Measurements from ENCODE around the gene NEUROG3. TPM values are rescaled to one million over a fixed set of nuclear protein-coding genes. Genes with fewer than 3 reads are reported as not detected.
"Not testable (repeated sequence)": the region's sequence is repeated elsewhere in the genome, so short reads cannot be mapped to it uniquely, and the experiment has no call there.

The NEUROG3 gene
- polyA plus RNA-seq, 2 of the 4 experiments (the other 2 are of a cell fraction) = not detected

- POLR2A ChIA-PET = no interaction called here
- DNase-seq (ENCODE audit: low read depth in 1 of 2, low spot score in 1 of 2) (no peak), ATAC-seq (no peak), FAIRE-seq (no peak)
- H3K9me3 ChIP-seq = peaks cover 14% of the 10 kb centered on the region; the same call in 1 of the 3 replicates
- no peaks in the 10 kb centered on the region for H3K4me1 ChIP-seq
- no peak overlapping the region for H3K27ac ChIP-seq
- H3K4me2 ChIP-seq = no peak overlapping the region
- TF ChIP-seq KDM5A (IDR thresholded peaks at IDR 0.05) (no peak), USF2 (IDR thresholded peaks at IDR 0.05) (no peak), ZNF302 (CRISPR knock-in tag; IDR thresholded peaks at IDR 0.05) (no peak), MAFK (IDR thresholded peaks at IDR 0.05; ENCODE audit: partially characterized antibody) (no peak), HOXB5 (CRISPR knock-in tag; IDR thresholded peaks at IDR 0.05) (no peak), RAD21 (conservative IDR thresholded peaks at IDR 0.05 in 1 of 2, IDR thresholded peaks at IDR 0.05 in 1 of 2) (no peak), CBX2 (IDR thresholded peaks at IDR 0.05; ENCODE audit: borderline replicate concordance, low read depth) (no peak), CEBPB (IDR thresholded peaks at IDR 0.05) (no peak), HES2 (IDR thresholded peaks at IDR 0.05) (no peak), RARB (CRISPR knock-in tag; IDR thresholded peaks at IDR 0.05) (no peak), JUNB (IDR thresholded peaks at IDR 0.05) (no peak), PBX3 (IDR thresholded peaks at IDR 0.05) (no peak)
- no peak overlapping the region for H3K4me3 ChIP-seq
- CTCF ChIA-PET = no interaction called here
- 65% methylated on average over 6 of the region's 6 CpGs for WGBS (ENCODE audit: missing lambda C conversion rate)
These were observed 35.8 kb downstream of the NEUROG3 start for GRCh38 chr10:69537449-69537848.

GRCh38 chr10:69536521-69536920, 36.7 kb downstream of the NEUROG3 start:
- CTCF ChIA-PET = interaction anchor here (0.7 kb wide), 1 partner anchor 9 kb away, joined by 3 read pairs; no protein-coding TSS in a partner anchor
- ATAC-seq = not testable (repeated sequence)
- WGBS (ENCODE audit: missing lambda C conversion rate) = 61% methylated on average over 11 of the region's 11 CpGs

GRCh38 chr10:69533658-69534057, 39.6 kb downstream of the NEUROG3 start:
- 21% methylated on average over 3 of the region's 3 CpGs for WGBS (ENCODE audit: missing lambda C conversion rate)
- Histone ChIP-seq H3K9me3 (0 out of 3 replicates have a peak, but pooled peaks cover 7% of the 10 kb centered on the region), H3K4me2 (no peak overlapping the region), H3K4me3 (no peak overlapping the region), H3K27ac (no peak overlapping the region), H3K4me1 (no peaks in the 10 kb centered on the region)
- ChIA-PET POLR2A (no interaction called here), CTCF (interaction anchor here (0.6 kb wide), 1 partner anchor 22 kb away, joined by 3 read pairs; no protein-coding TSS in a partner anchor)
- DNase-seq (ENCODE audit: low read depth in 1 of 2, low spot score in 1 of 2) (no peak), ATAC-seq (no peak), FAIRE-seq (no peak)
- TF ChIP-seq REST (IDR thresholded peaks at IDR 0.05) = no peak
- no peak for TF ChIP-seq MAFK (IDR thresholded peaks at IDR 0.05; ENCODE audit: partially characterized antibody)
- no peak for TF ChIP-seq TFCP2L1 (CRISPR knock-in tag; IDR thresholded peaks at IDR 0.05)
- no peak for TF ChIP-seq TP53 (CRISPR knock-in tag; IDR thresholded peaks at IDR 0.05)
- TF ChIP-seq RFX5 (IDR thresholded peaks at IDR 0.05) = no peak
- TF ChIP-seq NPAS2 (CRISPR knock-in tag; IDR thresholded peaks at IDR 0.05; ENCODE audit: borderline replicate concordance) = no peak
- no peak for TF ChIP-seq EHMT2 (IDR thresholded peaks at IDR 0.05; ENCODE audit: low read depth)
- no peak for TF ChIP-seq ELK1 (IDR thresholded peaks at IDR 0.05; ENCODE audit: low read depth, low read length)
- no peak for TF ChIP-seq SREBF2 (IDR thresholded peaks at IDR 0.05)
- no peak for TF ChIP-seq NR3C1 (IDR thresholded peaks at IDR 0.05)
- TF ChIP-seq USF2 (IDR thresholded peaks at IDR 0.05) = no peak
- TF ChIP-seq HOXB5 (CRISPR knock-in tag; IDR thresholded peaks at IDR 0.05) = no peak
- no peak for TF ChIP-seq FOXS1 (CRISPR knock-in tag; IDR thresholded peaks at IDR 0.05)
- TF ChIP-seq POLR2A (IDR thresholded peaks at IDR 0.05; ENCODE audit: low read length) = no peak
- TF ChIP-seq HEYL (CRISPR knock-in tag; IDR thresholded peaks at IDR 0.05) = no peak
- TF ChIP-seq PHF8 (IDR thresholded peaks at IDR 0.05; ENCODE audit: borderline replicate concordance, low read depth) = no peak

More at GRCh38 chr10:69536521-69536920, 36.7 kb downstream of the NEUROG3 start:
- H3K4me3 ChIP-seq; H3K4me2 ChIP-seq; POLR2A ChIA-PET; H3K27ac ChIP-seq; DNase-seq (ENCODE audit: low read depth in 1 of 2, low spot score in 1 of 2); FAIRE-seq; H3K4me1 ChIP-seq: not testable (repeated sequence)
- H3K9me3 ChIP-seq = peaks cover 11% of the 10 kb centered on the region; the same call in 1 of the 3 replicates
